ENCODE measurements around the gene RDM1.

Gene RDM1

GRCh38 chr17:35909408-35909807 is 21.2 kb downstream of the RDM1 start:
- no peak overlapping the region for H3K4me3 ChIP-seq (replicated peaks; ENCODE audit: low read depth, low read length)
- TF ChIP-seq CTCF (IDR thresholded peaks at IDR 0.05; ENCODE audit: low read length, missing control alignments): no peak
- DNase-seq (ENCODE audit: low read depth): no peak

DNA sequence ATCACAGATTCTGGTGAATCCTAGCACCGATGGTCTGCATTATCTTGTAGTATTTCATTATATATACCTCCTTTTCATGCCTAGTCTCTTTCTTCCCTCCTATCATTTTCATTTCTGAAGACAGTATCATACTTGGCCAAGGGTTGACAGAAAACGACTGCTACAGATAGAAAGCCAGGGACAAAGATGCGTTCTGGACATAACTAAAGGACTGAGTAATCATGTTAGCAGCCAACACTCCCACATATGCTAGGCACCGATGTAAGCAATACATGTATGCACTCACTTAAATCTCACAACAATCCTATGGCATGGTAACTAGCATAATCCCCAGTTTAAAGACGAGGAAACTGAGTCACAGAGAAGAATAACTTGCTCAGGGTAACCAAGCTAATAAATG is 22.9 kb downstream of the RDM1 start:
- peak; percentile 56 for DNase-seq (ENCODE audit: low read depth)
- TF ChIP-seq CTCF (IDR thresholded peaks at IDR 0.05; ENCODE audit: low read length, missing control alignments): no peak
- no peak overlapping the region for H3K4me3 ChIP-seq (replicated peaks; ENCODE audit: low read depth, low read length)

DNA sequence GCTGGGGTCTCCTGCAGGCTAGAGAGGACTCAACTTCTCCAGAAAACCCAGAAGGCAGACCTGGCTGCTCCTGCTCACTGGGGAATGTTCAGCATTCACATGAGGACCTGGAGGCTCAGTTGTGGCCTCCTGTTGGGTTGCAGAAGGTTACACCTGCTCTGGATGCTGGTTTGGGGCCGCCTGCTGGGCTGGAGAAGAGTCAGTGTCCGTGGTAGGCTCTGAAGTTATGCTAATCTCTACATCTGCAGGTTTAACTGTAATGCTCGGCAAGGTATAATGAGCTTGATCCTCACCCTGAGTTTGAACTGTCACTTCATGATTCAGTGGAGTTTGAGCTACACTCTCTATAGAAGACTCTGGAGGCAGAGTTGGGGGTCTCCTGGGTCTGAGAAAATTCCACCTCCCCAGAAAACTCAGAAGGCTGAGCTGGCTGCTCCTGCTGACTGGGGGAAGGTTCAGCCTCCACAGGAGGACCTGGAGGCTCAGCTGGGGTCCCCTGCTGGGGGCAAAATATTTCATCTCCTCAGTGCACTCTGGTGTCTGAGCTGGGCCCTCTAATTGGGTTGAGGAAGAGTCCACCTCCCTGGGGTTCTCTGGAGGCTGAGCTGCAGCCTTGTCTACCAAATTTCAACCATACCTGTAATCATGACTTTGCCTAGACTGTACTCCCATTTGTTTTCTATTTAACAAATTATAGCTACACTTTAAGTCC is 23.5 kb downstream of the RDM1 start:
- no peak overlapping the region for H3K4me3 ChIP-seq (replicated peaks; ENCODE audit: low read depth, low read length)
- no peak for DNase-seq (ENCODE audit: low read depth)
- no peak for TF ChIP-seq CTCF (IDR thresholded peaks at IDR 0.05; ENCODE audit: low read length, missing control alignments)

GRCh38 chr17:35906191-35906925 is 24.2 kb downstream of the RDM1 start:
- TF ChIP-seq CTCF (IDR thresholded peaks at IDR 0.05; ENCODE audit: low read length, missing control alignments): no peak
- peak; percentile 36 for DNase-seq (ENCODE audit: low read depth)
- no peak overlapping the region for H3K4me3 ChIP-seq (replicated peaks; ENCODE audit: low read depth, low read length)

DNA sequence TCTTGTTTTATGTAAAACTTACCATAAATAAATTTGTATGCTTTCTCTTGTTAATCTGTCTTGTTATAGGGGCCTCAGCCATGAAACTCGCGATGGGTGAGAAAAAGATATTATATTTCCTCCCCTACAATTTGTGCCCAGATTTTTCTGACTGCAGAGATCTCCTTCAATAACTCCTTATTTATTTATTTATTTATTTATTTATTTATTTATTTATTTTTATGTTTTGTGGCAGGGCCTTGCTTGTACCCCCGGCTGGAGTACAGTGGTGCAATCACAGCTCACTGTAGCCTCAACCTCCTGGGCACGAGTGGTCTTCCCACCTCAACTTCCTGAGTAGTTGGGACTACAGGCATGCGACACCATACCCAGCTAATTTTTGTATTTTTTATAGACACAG is 27.1 kb downstream of the RDM1 start:
- DNase-seq (ENCODE audit: low read depth): no peak

DNA sequence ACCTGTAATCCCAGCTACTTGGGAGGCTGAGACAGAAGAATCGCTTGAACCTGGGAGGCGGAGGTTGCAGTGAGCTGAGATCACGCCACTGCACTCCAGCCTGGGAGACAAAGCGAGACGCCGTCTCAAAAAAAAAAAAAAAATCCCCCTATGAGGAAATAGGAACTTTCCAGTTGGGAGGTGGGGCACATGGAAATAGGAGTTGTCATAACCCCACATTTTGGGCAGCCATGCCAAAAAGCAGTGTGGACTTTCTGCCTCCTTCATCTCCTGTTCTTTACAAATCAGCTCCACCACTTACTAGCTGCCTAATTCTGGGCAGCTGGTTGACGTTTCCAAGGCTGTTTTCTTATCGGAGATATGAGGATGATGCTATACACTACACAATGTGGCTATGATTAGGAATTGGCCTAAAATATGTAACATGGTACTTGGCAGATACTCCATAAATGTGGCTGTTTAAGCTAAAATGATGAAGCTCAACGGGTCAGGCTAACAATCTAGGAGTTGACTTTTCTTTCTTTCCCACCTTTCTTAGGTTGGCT is 28.9 kb downstream of the RDM1 start:
- no peak for TF ChIP-seq CTCF (IDR thresholded peaks at IDR 0.05; ENCODE audit: low read length, missing control alignments)
- H3K4me3 ChIP-seq (replicated peaks; ENCODE audit: low read depth, low read length): no peak overlapping the region
- peak; percentile 67 for DNase-seq (ENCODE audit: low read depth)

More for the DNA sequence above, 27.1 kb downstream of the RDM1 start:
- no peak overlapping the region for H3K4me3 ChIP-seq (replicated peaks; ENCODE audit: low read depth, low read length)
- TF ChIP-seq CTCF (IDR thresholded peaks at IDR 0.05; ENCODE audit: low read length, missing control alignments): no peak
